HEK293 (cell line): ENCODE data around the gene SLC38A8.

Experiments
- CTCF ChIA-PET: fragments of 350-600 bp; formaldehyde crosslinking; extraction: SDS; loops from one replicate; lab custom pipeline; 2021; ENCODE audit warnings: antibody characterized with exemption; lab: Yijun Ruan, JAX
- POLR2A ChIA-PET: fragments of 300-600 bp; formaldehyde crosslinking; extraction: SDS; loops from one replicate; lab custom pipeline; 2020; ENCODE audit warnings: antibody characterized with exemption, inconsistent platforms; lab: Yijun Ruan, JAX
- H3K27ac ChIP-seq: fragments of 200-500 bp; sonication (Bioruptor generic); 2 replicates; pipeline ENCODE4 v1.5.1; 2014; ENCODE audit warnings: low read depth, low read length, control low read depth, inconsistent platforms; ENCODE audit errors: extremely low read depth
- H3K36me3 ChIP-seq, 2 experiments: fragments of 200-500 bp in 1 of 2; sonication (Bioruptor generic) in 1 of 2; 1 replicate in 1 of 2; 2 replicates in 1 of 2; pipeline ENCODE4 v1.5.1; 2014 to 2017; ENCODE audit warnings: inconsistent platforms in 2 of 2, low read length in 2 of 2; ENCODE audit not compliant: control insufficient read depth in 2 of 2, insufficient read depth in 1 of 2
- H3K4me1 ChIP-seq: fragments of 200-500 bp; sonication (Bioruptor generic); 2 replicates; pipeline ENCODE4 v1.5.1; 2014; ENCODE audit warnings: mild to moderate bottlenecking, low read length, inconsistent platforms; ENCODE audit not compliant: control insufficient read depth, insufficient read depth
- H3K4me3 ChIP-seq: 2 replicates; pipeline ENCODE4 v1.5.1; 2011; ENCODE audit warnings: low read depth, mild to moderate bottlenecking, control low read depth, low read length, moderate library complexity
- H3K9me3 ChIP-seq: fragments of 200-500 bp; sonication (Bioruptor generic); 2 replicates; pipeline ENCODE4 v1.5.1; 2014; ENCODE audit warnings: low read depth, low read length, inconsistent platforms; ENCODE audit not compliant: control insufficient read depth, insufficient read depth
- EGR2 ChIP-seq: fragments of 450-650 bp; formaldehyde crosslinking; IDR thresholded peaks from 2 replicates; pipeline ENCODE4 v1.5.1; 2016; ENCODE audit warnings: low read depth, missing biosample characterization, missing genetic modification characterization
- KLF1 ChIP-seq: fragments of 450-650 bp; formaldehyde crosslinking; IDR thresholded peaks from 2 replicates; pipeline ENCODE4 v1.5.1; 2016; ENCODE audit warnings: missing biosample characterization, missing genetic modification characterization
- ZBTB17 ChIP-seq: fragments of 450-650 bp; formaldehyde crosslinking; IDR thresholded peaks from 2 replicates; pipeline ENCODE4 v1.5.1; 2016; ENCODE audit warnings: missing biosample characterization, missing genetic modification characterization
- ZFP69B ChIP-seq: fragments of 450-650 bp; formaldehyde crosslinking; IDR thresholded peaks from 2 replicates; pipeline ENCODE4 v1.5.1; 2016; ENCODE audit warnings: missing biosample characterization, missing genetic modification characterization
- ZNF16 ChIP-seq: fragments of 450-650 bp; formaldehyde crosslinking; IDR thresholded peaks from 2 replicates; pipeline ENCODE4 v1.5.1; 2016; ENCODE audit warnings: low read depth, missing biosample characterization, missing genetic modification characterization
- ZNF2 ChIP-seq: fragments of 450-650 bp; formaldehyde crosslinking; IDR thresholded peaks from 2 replicates; pipeline ENCODE4 v1.5.1; 2016; ENCODE audit warnings: missing biosample characterization, missing genetic modification characterization
- ZNF23 ChIP-seq: fragments of 450-650 bp; formaldehyde crosslinking; IDR thresholded peaks from 2 replicates; pipeline ENCODE4 v1.5.1; 2016; ENCODE audit warnings: missing biosample characterization, missing genetic modification characterization, borderline replicate concordance
- ZNF248 ChIP-seq: fragments of 450-650 bp; formaldehyde crosslinking; IDR thresholded peaks from 2 replicates; pipeline ENCODE4 v1.5.1; 2017; ENCODE audit warnings: missing biosample characterization, missing genetic modification characterization
- ZNF311 ChIP-seq: fragments of 450-650 bp; formaldehyde crosslinking; IDR thresholded peaks from 2 replicates; pipeline ENCODE4 v1.5.1; 2017; ENCODE audit warnings: missing biosample characterization, missing genetic modification characterization, borderline replicate concordance
- ZNF335 ChIP-seq: fragments of 450-650 bp; formaldehyde crosslinking; conservative IDR thresholded peaks from 2 replicates; pipeline ENCODE4 v1.5.1; 2016; ENCODE audit warnings: missing biosample characterization, missing genetic modification characterization
- ZNF391 ChIP-seq: fragments of 450-650 bp; formaldehyde crosslinking; IDR thresholded peaks from 2 replicates; pipeline ENCODE4 v1.5.1; 2016; ENCODE audit warnings: low read depth, missing biosample characterization, missing genetic modification characterization, borderline replicate concordance
- ZNF664 ChIP-seq: fragments of 450-650 bp; formaldehyde crosslinking; IDR thresholded peaks from 2 replicates; pipeline ENCODE4 v1.5.1; 2016; ENCODE audit warnings: missing biosample characterization, missing genetic modification characterization
- TF ChIP-seq, protein P1 (sequence below): fragments of 450-650 bp; formaldehyde crosslinking; optimal IDR thresholded peaks from 2 replicates; pipeline ENCODE3; 2016; ENCODE audit warnings: missing biosample characterization, mild to moderate bottlenecking, missing genetic modification characterization
- TF ChIP-seq, protein P2 (sequence below): fragments of 450-650 bp; formaldehyde crosslinking; IDR thresholded peaks from 2 replicates; pipeline ENCODE4 v1.5.1; 2017; ENCODE audit warnings: missing biosample characterization, missing genetic modification characterization
- TF ChIP-seq, protein P3 (sequence below): fragments of 450-650 bp; formaldehyde crosslinking; IDR thresholded peaks from 2 replicates; pipeline ENCODE4 v1.5.1; 2016; ENCODE audit warnings: missing biosample characterization, missing genetic modification characterization, low read depth

The SLC38A8 gene

GRCh38 chr16:83975590-83976260, 66.9 kb downstream of the SLC38A8 start (continued):
- TF ChIP-seq ZNF664 (tag by site-specific recombination) (no peak), ZNF248 (tag by site-specific recombination) (no peak)
- TF ChIP-seq, protein P1, sequence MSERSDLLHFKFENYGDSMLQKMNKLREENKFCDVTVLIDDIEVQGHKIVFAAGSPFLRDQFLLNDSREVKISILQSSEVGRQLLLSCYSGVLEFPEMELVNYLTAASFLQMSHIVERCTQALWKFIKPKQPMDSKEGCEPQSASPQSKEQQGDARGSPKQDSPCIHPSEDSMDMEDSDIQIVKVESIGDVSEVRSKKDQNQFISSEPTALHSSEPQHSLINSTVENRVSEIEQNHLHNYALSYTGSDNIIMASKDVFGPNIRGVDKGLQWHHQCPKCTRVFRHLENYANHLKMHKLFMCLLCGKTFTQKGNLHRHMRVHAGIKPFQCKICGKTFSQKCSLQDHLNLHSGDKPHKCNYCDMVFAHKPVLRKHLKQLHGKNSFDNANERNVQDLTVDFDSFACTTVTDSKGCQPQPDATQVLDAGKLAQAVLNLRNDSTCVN (tag by site-specific recombination): no peak

DNA sequence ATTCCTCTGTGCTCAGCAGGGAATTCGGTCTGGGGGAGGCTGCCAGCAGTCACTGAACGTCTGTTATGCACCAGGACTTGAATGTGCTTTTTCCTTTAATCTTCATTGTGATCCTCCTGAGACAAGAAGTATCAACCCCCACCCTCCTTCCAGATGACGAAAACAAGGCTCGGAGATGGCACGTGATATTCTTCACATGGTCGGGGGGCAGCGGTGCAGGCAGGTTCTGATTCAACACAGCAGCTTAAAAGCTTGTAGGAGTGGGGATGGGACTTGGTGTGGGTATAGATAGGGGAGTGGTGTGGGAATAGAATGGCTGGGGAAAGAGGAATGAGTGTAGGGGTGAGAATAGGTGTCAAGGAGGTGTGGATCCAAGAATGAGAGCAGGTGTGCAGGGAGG, 68.1 kb downstream of the SLC38A8 start:
- TF ChIP-seq ZNF335 (tag by site-specific recombination) (no peak), EGR2 (peak; percentile 40; the same call in 1 of the 2 replicates)
- no peak overlapping the region for H3K27ac ChIP-seq
- H3K4me3 ChIP-seq: no peak overlapping the region
- H3K36me3 ChIP-seq: no peaks in the 10 kb centered on the region
- CTCF ChIA-PET: no interaction called here
- H3K9me3 ChIP-seq: no peaks in the 10 kb centered on the region
- POLR2A ChIA-PET: no interaction called here
- H3K4me1 ChIP-seq: no peaks in the 10 kb centered on the region

DNA sequence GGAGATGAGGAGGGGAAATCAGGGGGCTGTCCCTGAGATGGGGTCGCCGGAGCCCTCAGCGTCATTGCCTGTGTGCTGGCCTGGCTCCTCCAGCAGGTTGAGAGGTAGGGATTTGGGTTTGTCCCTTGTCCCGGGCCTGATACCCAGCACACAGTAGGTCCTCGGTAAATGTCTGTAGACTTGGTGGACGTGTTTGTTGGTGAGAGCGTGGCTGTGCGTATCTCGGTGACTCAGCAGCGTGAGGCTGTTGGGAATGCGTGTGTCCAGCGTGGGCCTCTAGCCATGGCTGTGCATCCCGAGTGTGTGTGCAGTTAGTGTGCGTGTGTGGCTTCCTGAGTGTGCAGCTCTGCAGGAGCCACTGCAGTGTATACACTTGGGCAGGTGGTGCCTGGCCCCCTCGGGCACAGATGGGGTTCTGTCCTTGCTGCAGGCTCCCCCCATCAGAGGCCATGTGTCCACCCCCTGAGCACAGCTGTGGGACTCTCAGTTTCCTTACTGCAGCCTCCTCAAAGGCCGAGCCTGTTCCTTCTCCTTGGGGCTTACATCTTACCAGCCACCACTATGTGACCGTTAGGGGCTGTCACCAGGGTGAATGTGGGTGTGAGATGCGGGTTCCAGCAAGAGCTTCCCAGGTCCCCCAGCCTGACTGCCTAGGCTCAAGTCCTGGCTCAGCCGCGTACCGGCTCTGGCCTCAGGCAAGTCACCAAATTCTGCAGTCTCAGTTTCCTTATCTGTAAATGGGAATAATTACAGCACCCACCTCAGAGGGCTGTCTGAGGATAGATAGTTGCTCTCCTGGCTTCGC, 68.8 kb downstream of the SLC38A8 start:
- CTCF ChIA-PET: no interaction called here
- POLR2A ChIA-PET: no interaction called here
- TF ChIP-seq ZFP69B (tag by site-specific recombination): no peak
- TF ChIP-seq, protein P2, sequence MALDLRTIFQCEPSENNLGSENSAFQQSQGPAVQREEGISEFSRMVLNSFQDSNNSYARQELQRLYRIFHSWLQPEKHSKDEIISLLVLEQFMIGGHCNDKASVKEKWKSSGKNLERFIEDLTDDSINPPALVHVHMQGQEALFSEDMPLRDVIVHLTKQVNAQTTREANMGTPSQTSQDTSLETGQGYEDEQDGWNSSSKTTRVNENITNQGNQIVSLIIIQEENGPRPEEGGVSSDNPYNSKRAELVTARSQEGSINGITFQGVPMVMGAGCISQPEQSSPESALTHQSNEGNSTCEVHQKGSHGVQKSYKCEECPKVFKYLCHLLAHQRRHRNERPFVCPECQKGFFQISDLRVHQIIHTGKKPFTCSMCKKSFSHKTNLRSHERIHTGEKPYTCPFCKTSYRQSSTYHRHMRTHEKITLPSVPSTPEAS (tag by site-specific recombination): 0 out of 2 replicates have a peak, but pooled peaks have one; percentile 17
- no peak for TF ChIP-seq ZNF2
- Histone ChIP-seq H3K27ac (no peak overlapping the region), H3K9me3 (no peaks in the 10 kb centered on the region), H3K4me3 (no peak overlapping the region), H3K4me1 (no peaks in the 10 kb centered on the region), H3K36me3 (no peaks in the 10 kb centered on the region)

GRCh38 chr16:83973077-83973476, 69.5 kb downstream of the SLC38A8 start:
- H3K4me1 ChIP-seq: no peaks in the 10 kb centered on the region
- no peak overlapping the region for H3K4me3 ChIP-seq
- no peaks in the 10 kb centered on the region for H3K9me3 ChIP-seq
- CTCF ChIA-PET: interaction anchor here (5.3 kb wide), 1 partner anchor 92 kb away, joined by 46 read pairs; no protein-coding TSS in a partner anchor
- no peak for TF ChIP-seq ZNF391
- no peak for TF ChIP-seq ZNF23 (tag by site-specific recombination)
- TF ChIP-seq KLF1 (tag by site-specific recombination): peak; percentile 86
- TF ChIP-seq, protein P3, sequence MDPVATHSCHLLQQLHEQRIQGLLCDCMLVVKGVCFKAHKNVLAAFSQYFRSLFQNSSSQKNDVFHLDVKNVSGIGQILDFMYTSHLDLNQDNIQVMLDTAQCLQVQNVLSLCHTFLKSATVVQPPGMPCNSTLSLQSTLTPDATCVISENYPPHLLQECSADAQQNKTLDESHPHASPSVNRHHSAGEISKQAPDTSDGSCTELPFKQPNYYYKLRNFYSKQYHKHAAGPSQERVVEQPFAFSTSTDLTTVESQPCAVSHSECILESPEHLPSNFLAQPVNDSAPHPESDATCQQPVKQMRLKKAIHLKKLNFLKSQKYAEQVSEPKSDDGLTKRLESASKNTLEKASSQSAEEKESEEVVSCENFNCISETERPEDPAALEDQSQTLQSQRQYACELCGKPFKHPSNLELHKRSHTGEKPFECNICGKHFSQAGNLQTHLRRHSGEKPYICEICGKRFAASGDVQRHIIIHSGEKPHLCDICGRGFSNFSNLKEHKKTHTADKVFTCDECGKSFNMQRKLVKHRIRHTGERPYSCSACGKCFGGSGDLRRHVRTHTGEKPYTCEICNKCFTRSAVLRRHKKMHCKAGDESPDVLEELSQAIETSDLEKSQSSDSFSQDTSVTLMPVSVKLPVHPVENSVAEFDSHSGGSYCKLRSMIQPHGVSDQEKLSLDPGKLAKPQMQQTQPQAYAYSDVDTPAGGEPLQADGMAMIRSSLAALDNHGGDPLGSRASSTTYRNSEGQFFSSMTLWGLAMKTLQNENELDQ (tag by site-specific recombination): no peak
- TF ChIP-seq ZBTB17 (tag by site-specific recombination): no peak
- TF ChIP-seq ZNF16 (tag by site-specific recombination): no peak
- no peak for TF ChIP-seq ZNF311
- POLR2A ChIA-PET: no interaction called here
- no peak overlapping the region for H3K27ac ChIP-seq
- H3K36me3 ChIP-seq: no peaks in the 10 kb centered on the region
